ENCODE measurements around the gene ADAM8. TPM values are rescaled to one million over a fixed set of nuclear protein-coding genes. Genes with fewer than 3 reads are reported as not detected.
A peak's percentile ranks its signal among the peaks of the same experiment; 100 is the strongest.

The ADAM8 gene
- total and polyA plus RNA-seq, 10 of the 15 experiments (the other 5 are each of a cell fraction or from before 2014, with no cell fraction given) = 0.37 to 92.7 (median 21.7) TPM

GRCh38 chr10:133245439-133246235 lies 31.0 kb downstream of the ADAM8 start:
- no peak for FAIRE-seq
- ChIA-PET SMC1A (ENCODE audit: uncharacterized antibody, unreplicated experiment) (no interaction called here), RAD21 (ENCODE audit: unreplicated experiment) (no interaction called here), POLR2A (no interaction called here), CTCF (no interaction called here)
- Histone ChIP-seq H3K4me1 (ENCODE audit: control insufficient read depth, insufficient read depth, low read length) (peaks cover 15% of the 10 kb centered on the region), H3K4me2 (ENCODE audit: control insufficient read depth, insufficient read depth) (no peak overlapping the region), H3K9me3 (replicated peaks; ENCODE audit: control insufficient read depth, insufficient read depth, low read length) (no peaks in the 10 kb centered on the region), H3K27ac (ENCODE audit: control insufficient read depth, insufficient read depth) (no peak overlapping the region), H4K20me1 (ENCODE audit: control insufficient read depth, insufficient read depth) (no peaks in the 10 kb centered on the region; the same call in 1 of the 2 replicates), H3K27me3 (replicated peaks in 1 of 2; ENCODE audit: control insufficient read depth in 2 of 2, insufficient read depth in 2 of 2, low read length in 1 of 2) (0 out of 4 replicates have a peak, but pooled peaks cover 0 to 1% of the 10 kb centered on the region in 2 experiments), H2AFZ (ENCODE audit: control insufficient read depth, low read depth, low read length) (no peak overlapping the region), H3K4me3 (no peak overlapping the region), H3K9ac (ENCODE audit: control insufficient read depth, insufficient read depth, low read length) (no peak overlapping the region), H3K79me2 (ENCODE audit: control insufficient read depth, insufficient read depth, low read length) (no peaks in the 10 kb centered on the region), H3K36me3 (ENCODE audit: control insufficient read depth in 2 of 2, insufficient read depth in 2 of 2, low read length in 1 of 2) (no peaks in the 10 kb centered on the region)
- DNase-seq (ENCODE audit: low read depth, low spot score) = no peak
- in situ Hi-C loops (cut with MboI) (no loop called here), intact Hi-C loops (cut with micrococcal nuclease; ENCODE audit: unreplicated experiment) (no loop called here)
- TF ChIP-seq CTCF (IDR thresholded peaks at IDR 0.05 in 2 of 3, conservative IDR thresholded peaks at IDR 0.05 in 1 of 3; ENCODE audit: control insufficient read depth in 2 of 3, extremely low read depth in 1 of 3, insufficient read depth in 1 of 3, low read depth in 3 of 3, low read length in 3 of 3) = no peak
- TF ChIP-seq, protein P1, sequence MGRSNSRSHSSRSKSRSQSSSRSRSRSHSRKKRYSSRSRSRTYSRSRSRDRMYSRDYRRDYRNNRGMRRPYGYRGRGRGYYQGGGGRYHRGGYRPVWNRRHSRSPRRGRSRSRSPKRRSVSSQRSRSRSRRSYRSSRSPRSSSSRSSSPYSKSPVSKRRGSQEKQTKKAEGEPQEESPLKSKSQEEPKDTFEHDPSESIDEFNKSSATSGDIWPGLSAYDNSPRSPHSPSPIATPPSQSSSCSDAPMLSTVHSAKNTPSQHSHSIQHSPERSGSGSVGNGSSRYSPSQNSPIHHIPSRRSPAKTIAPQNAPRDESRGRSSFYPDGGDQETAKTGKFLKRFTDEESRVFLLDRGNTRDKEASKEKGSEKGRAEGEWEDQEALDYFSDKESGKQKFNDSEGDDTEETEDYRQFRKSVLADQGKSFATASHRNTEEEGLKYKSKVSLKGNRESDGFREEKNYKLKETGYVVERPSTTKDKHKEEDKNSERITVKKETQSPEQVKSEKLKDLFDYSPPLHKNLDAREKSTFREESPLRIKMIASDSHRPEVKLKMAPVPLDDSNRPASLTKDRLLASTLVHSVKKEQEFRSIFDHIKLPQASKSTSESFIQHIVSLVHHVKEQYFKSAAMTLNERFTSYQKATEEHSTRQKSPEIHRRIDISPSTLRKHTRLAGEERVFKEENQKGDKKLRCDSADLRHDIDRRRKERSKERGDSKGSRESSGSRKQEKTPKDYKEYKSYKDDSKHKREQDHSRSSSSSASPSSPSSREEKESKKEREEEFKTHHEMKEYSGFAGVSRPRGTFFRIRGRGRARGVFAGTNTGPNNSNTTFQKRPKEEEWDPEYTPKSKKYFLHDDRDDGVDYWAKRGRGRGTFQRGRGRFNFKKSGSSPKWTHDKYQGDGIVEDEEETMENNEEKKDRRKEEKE (IDR thresholded peaks at IDR 0.05) = no peak
- no peak for TF ChIP-seq HDAC2 (IDR thresholded peaks at IDR 0.05)
- no peak for TF ChIP-seq KAT2A (conservative IDR thresholded peaks at IDR 0.05; ENCODE audit: control insufficient read depth, low read depth, low read length)
- no peak for TF ChIP-seq CHD1 (IDR thresholded peaks at IDR 0.05; ENCODE audit: low read depth, low read length)
- TF ChIP-seq TCF3 (IDR thresholded peaks at IDR 0.05; ENCODE audit: borderline replicate concordance, insufficient read depth, low read depth, low read length) = no peak
- no peak for TF ChIP-seq MYB (IDR thresholded peaks at IDR 0.05; ENCODE audit: borderline replicate concordance, low read depth, low read length)
- TF ChIP-seq, protein P2, sequence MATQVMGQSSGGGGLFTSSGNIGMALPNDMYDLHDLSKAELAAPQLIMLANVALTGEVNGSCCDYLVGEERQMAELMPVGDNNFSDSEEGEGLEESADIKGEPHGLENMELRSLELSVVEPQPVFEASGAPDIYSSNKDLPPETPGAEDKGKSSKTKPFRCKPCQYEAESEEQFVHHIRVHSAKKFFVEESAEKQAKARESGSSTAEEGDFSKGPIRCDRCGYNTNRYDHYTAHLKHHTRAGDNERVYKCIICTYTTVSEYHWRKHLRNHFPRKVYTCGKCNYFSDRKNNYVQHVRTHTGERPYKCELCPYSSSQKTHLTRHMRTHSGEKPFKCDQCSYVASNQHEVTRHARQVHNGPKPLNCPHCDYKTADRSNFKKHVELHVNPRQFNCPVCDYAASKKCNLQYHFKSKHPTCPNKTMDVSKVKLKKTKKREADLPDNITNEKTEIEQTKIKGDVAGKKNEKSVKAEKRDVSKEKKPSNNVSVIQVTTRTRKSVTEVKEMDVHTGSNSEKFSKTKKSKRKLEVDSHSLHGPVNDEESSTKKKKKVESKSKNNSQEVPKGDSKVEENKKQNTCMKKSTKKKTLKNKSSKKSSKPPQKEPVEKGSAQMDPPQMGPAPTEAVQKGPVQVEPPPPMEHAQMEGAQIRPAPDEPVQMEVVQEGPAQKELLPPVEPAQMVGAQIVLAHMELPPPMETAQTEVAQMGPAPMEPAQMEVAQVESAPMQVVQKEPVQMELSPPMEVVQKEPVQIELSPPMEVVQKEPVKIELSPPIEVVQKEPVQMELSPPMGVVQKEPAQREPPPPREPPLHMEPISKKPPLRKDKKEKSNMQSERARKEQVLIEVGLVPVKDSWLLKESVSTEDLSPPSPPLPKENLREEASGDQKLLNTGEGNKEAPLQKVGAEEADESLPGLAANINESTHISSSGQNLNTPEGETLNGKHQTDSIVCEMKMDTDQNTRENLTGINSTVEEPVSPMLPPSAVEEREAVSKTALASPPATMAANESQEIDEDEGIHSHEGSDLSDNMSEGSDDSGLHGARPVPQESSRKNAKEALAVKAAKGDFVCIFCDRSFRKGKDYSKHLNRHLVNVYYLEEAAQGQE (IDR thresholded peaks at IDR 0.05; ENCODE audit: low read depth, low read length) = no peak
- no peak for TF ChIP-seq ASH2L (IDR thresholded peaks at IDR 0.05; ENCODE audit: borderline replicate concordance, low read depth)
- peak; percentile 15; the same call in 2 of the 3 replicates for ATAC-seq
- BruUV-seq (replicated peaks) = no TSS peak
- 50% methylated on average over 28 of the region's 33 CpGs for WGBS (ENCODE audit: insufficient coverage, insufficient replicate concordance, low lambda C conversion rate, missing lambda C conversion rate)
